IMR-90 (cell line): Measurements from ENCODE around the gene SIGLEC11. TPM values are rescaled to one million over a fixed set of nuclear protein-coding genes. Genes with fewer than 3 reads are reported as not detected.

ENCODE experiments used
- ATAC-seq: fragments of 200-7000 bp; cut with Tn5 transposase; 2 replicates; pipeline ENCODE4 v1.9.1; 2020; ENCODE audit warnings: low read depth, mild to moderate bottlenecking, moderate library complexity
- BruUV-seq: library from RNA; stranded (reverse); fragments of 400-500 nt; replicated peaks from 2 replicates; lab custom pipeline; 2021; lab: Mats Ljungman, UMichigan
- CTCF ChIA-PET: fragments of 300-600 bp; formaldehyde crosslinking; extraction: SDS; loops from one replicate; lab custom pipeline; 2021; ENCODE audit warnings: antibody characterized with exemption; lab: Yijun Ruan, JAX
- POLR2A ChIA-PET: fragments of 300-600 bp; sonication (Branson Sonifier 250); formaldehyde crosslinking; loops from one replicate; lab custom pipeline; 2022; ENCODE audit warnings: antibody characterized with exemption; ENCODE audit not compliant: unreplicated experiment; lab: Charles Lee
- DNase-seq: peaks from one replicate; pipeline ENCODE4 v3.0.0; 2013
- H2AFZ ChIP-seq: replicated peaks from 2 replicates; pipeline ENCODE3; 2013; ENCODE audit warnings: low read length, mild to moderate bottlenecking; ENCODE audit not compliant: poor library complexity
- H2AK5ac ChIP-seq: 2 replicates; pipeline ENCODE4 v1.6.1; 2013; ENCODE audit warnings: low read depth, low read length, inconsistent platforms
- H2AK9ac ChIP-seq: replicated peaks from 2 replicates; pipeline ENCODE3; 2013; ENCODE audit warnings: mild to moderate bottlenecking, low read depth, low read length, moderate library complexity; ENCODE audit not compliant: poor library complexity
- H2BK120ac ChIP-seq: 2 replicates; pipeline ENCODE4 v1.6.1; 2013; ENCODE audit warnings: low read depth, low read length, inconsistent platforms
- H2BK15ac ChIP-seq: 3 replicates; pipeline ENCODE4 v1.6.1; 2013; ENCODE audit warnings: low read depth, low read length, inconsistent platforms
- H2BK20ac ChIP-seq: 2 replicates; pipeline ENCODE4 v1.6.1; 2013; ENCODE audit warnings: low read depth, mild to moderate bottlenecking, inconsistent platforms, low read length, moderate library complexity
- H2BK5ac ChIP-seq: 2 replicates; pipeline ENCODE4 v1.6.1; 2013; ENCODE audit warnings: mild to moderate bottlenecking, low read depth, low read length, inconsistent platforms; ENCODE audit not compliant: poor library complexity, severe bottlenecking
- H3K14ac ChIP-seq: replicated peaks from 2 replicates; pipeline ENCODE4 v1.6.1; 2013; ENCODE audit warnings: low read depth, low read length, inconsistent platforms
- H3K18ac ChIP-seq: 2 replicates; pipeline ENCODE4 v1.6.1; 2013; ENCODE audit warnings: low read depth, low read length, control low read depth
- H3K23ac ChIP-seq: 2 replicates; pipeline ENCODE4 v1.6.1; 2013; ENCODE audit warnings: low read depth, low read length, inconsistent platforms
- H3K27ac ChIP-seq: 2 replicates; pipeline ENCODE4 v1.5.1; 2013; ENCODE audit warnings: mild to moderate bottlenecking, control low read depth, low read length; ENCODE audit not compliant: insufficient read depth
- H3K27me3 ChIP-seq: 2 replicates; pipeline ENCODE4 v1.6.1; 2013; ENCODE audit warnings: low read length; ENCODE audit not compliant: control insufficient read depth, insufficient read depth
- H3K36me3 ChIP-seq: 2 replicates; pipeline ENCODE4 v1.6.1; 2013; ENCODE audit warnings: low read length, mixed read lengths; ENCODE audit not compliant: control insufficient read depth, insufficient read depth
- H3K4ac ChIP-seq: 2 replicates; pipeline ENCODE4 v1.6.1; 2013; ENCODE audit warnings: low read depth, low read length, inconsistent platforms
- H3K4me1 ChIP-seq: 2 replicates; pipeline ENCODE4 v1.6.1; 2013; ENCODE audit warnings: low read length, mixed read lengths; ENCODE audit not compliant: control insufficient read depth, insufficient read depth
- H3K4me2 ChIP-seq: 2 replicates; pipeline ENCODE4 v1.6.1; 2013; ENCODE audit warnings: low read depth, mild to moderate bottlenecking, control low read depth, low read length, moderate library complexity
- H3K4me3 ChIP-seq: 2 replicates; pipeline ENCODE4 v1.5.1; 2013; ENCODE audit warnings: low read depth, mild to moderate bottlenecking, control low read depth, low read length, moderate library complexity; ENCODE audit not compliant: insufficient read depth
- H3K56ac ChIP-seq: 2 replicates; pipeline ENCODE4 v1.6.1; 2013; ENCODE audit warnings: low read length, inconsistent platforms; ENCODE audit not compliant: insufficient read depth; ENCODE audit errors: extremely low read depth
- H3K79me1 ChIP-seq, 2 experiments: 2 replicates each; pipeline ENCODE4 v1.6.1; 2013; ENCODE audit warnings: low read length in 2 of 2, inconsistent platforms in 1 of 2, low read depth in 1 of 2
- H3K9ac ChIP-seq: 2 replicates; pipeline ENCODE4 v1.6.1; 2013; ENCODE audit warnings: low read depth, low read length, control low read depth
- H3K9me1 ChIP-seq: 2 replicates; pipeline ENCODE4 v1.6.1; 2013; ENCODE audit warnings: low read length, inconsistent platforms; ENCODE audit not compliant: insufficient read depth
- H3K9me3 ChIP-seq: 2 replicates; pipeline ENCODE4 v1.6.1; 2013; ENCODE audit warnings: low read length; ENCODE audit not compliant: control insufficient read depth, insufficient read depth
- H4K20me1 ChIP-seq: 2 replicates; pipeline ENCODE4 v1.6.1; 2013; ENCODE audit warnings: low read length, inconsistent platforms; ENCODE audit not compliant: insufficient read depth
- H4K5ac ChIP-seq: 2 replicates; pipeline ENCODE4 v1.6.1; 2013; ENCODE audit warnings: mild to moderate bottlenecking, low read depth, low read length, control low read depth
- H4K8ac ChIP-seq, 2 experiments: 2 replicates each; pipeline ENCODE4 v1.6.1; 2013; ENCODE audit warnings: low read depth in 2 of 2, low read length in 2 of 2, control low read depth in 1 of 2, inconsistent platforms in 1 of 2
- H4K91ac ChIP-seq: 2 replicates; pipeline ENCODE4 v1.6.1; 2013; ENCODE audit warnings: low read depth, low read length, inconsistent platforms; ENCODE audit not compliant: insufficient read depth
- BHLHE40 ChIP-seq: fragments of 150-350 bp; IDR thresholded peaks from 2 replicates; pipeline ENCODE4 v1.6.1; 2016; ENCODE audit warnings: mild to moderate bottlenecking, low read depth, low read length
- CEBPB ChIP-seq: IDR thresholded peaks from 2 replicates; pipeline ENCODE4 v1.6.1; 2012; ENCODE audit warnings: low read depth, low read length, improper control_type of control experiment
- CHD1 ChIP-seq: IDR thresholded peaks from 2 replicates; pipeline ENCODE4 v1.6.1; 2012; ENCODE audit warnings: low read depth, low read length, improper control_type of control experiment
- ELK1 ChIP-seq: fragments of 150-350 bp; IDR thresholded peaks from 2 replicates; pipeline ENCODE4 v1.6.1; 2016; ENCODE audit warnings: low read depth, mild to moderate bottlenecking, low read length, moderate library complexity, borderline replicate concordance
- FOS ChIP-seq: fragments of 150-350 bp; IDR thresholded peaks from 2 replicates; pipeline ENCODE4 v1.6.1; 2016; ENCODE audit warnings: low read depth, low read length
- MAFK ChIP-seq: IDR thresholded peaks from 2 replicates; pipeline ENCODE4 v1.6.1; 2012; ENCODE audit warnings: low read depth, low read length, improper control_type of control experiment
- MAZ ChIP-seq: IDR thresholded peaks from 2 replicates; pipeline ENCODE4 v1.6.1; 2012; ENCODE audit warnings: low read depth, mild to moderate bottlenecking, low read length, improper control_type of control experiment, moderate library complexity, borderline replicate concordance
- MXI1 ChIP-seq: IDR thresholded peaks from 2 replicates; pipeline ENCODE4 v1.6.1; 2012; ENCODE audit warnings: low read depth, mild to moderate bottlenecking, low read length, moderate library complexity, borderline replicate concordance
- NFE2L2 ChIP-seq: fragments of 150-350 bp; IDR thresholded peaks from 2 replicates; pipeline ENCODE4 v1.6.1; 2016; ENCODE audit warnings: low read depth, mild to moderate bottlenecking, low read length
- POLR2A ChIP-seq: IDR thresholded peaks from 2 replicates; pipeline ENCODE4 v1.6.1; 2012; ENCODE audit warnings: mild to moderate bottlenecking, low read depth, low read length
- RAD21 ChIP-seq: IDR thresholded peaks from 2 replicates; pipeline ENCODE4 v1.6.1; 2012; ENCODE audit warnings: low read length, improper control_type of control experiment
- RCOR1 ChIP-seq: IDR thresholded peaks from 2 replicates; pipeline ENCODE4 v1.6.1; 2012; ENCODE audit warnings: mild to moderate bottlenecking, low read length, improper control_type of control experiment; ENCODE audit not compliant: insufficient replicate concordance
- RFX5 ChIP-seq: IDR thresholded peaks from 2 replicates; pipeline ENCODE4 v1.8.0; 2012; ENCODE audit warnings: low read depth, mild to moderate bottlenecking, low read length, moderate library complexity
- SMC3 ChIP-seq: fragments of 150-350 bp; IDR thresholded peaks from 2 replicates; pipeline ENCODE4 v1.6.1; 2016; ENCODE audit warnings: low read depth, mild to moderate bottlenecking, antibody characterized with exemption, low read length, moderate library complexity
- WGBS, 2 experiments: methylation state at CpG; one replicate each; pipeline versions ENCODE4 v1.1.5 to v1.1.7; 2013; ENCODE audit warnings: missing lambda C conversion rate in 2 of 2; ENCODE audit not compliant: insufficient read length in 1 of 2; ENCODE audit errors: extremely low coverage in 2 of 2; 5-methylcytosine and 5-hydroxymethylcytosine counted together
- dilution Hi-C: fragments of 300-500 bp; cut with HindIII; formaldehyde crosslinking; loops from one replicate; pipeline ENCODE4 v1.14.3; 2018; ENCODE audit warnings: low sequenced_read_pairs; ENCODE audit not compliant: unreplicated experiment
- in situ Hi-C: fragments of 300-500 bp; cut with MboI; formaldehyde crosslinking; loops from 3 replicates; pipeline ENCODE4 v1.14.3; 2019; ENCODE audit warnings: low sequenced_read_pairs, inconsistent platforms, mixed read lengths
- intact Hi-C: fragments of 100-400 bp; cut with micrococcal nuclease; formaldehyde crosslinking; loops from 2 replicates; pipeline ENCODE4 v1.10.0; 2022
- polyA plus RNA-seq, 3 experiments: library from polyadenylated mRNA; depleted of rRNA; stranded (reverse); fragments of >200 nt; gene quantifications; 2 replicates each; pipeline ENCODE4 v1.2.3, GENCODE V29; 2012; ENCODE audit warnings: low replicate concordance in 1 of 3
- total RNA-seq: library from RNA; depleted of rRNA; stranded (reverse); fragments of >200 nt; gene quantifications from 2 replicates; pipeline ENCODE4 v1.2.3, GENCODE V29; 2012

The SIGLEC11 gene
- total and polyA plus RNA-seq, 2 of the 4 experiments (the other 2 are of a cell fraction), result not detected

GRCh38 chr19:49975051-49975450 lies 14.1 kb upstream of the SIGLEC11 start:
- H2BK5ac ChIP-seq, result no peak overlapping the region
- H4K20me1 ChIP-seq, result no peaks in the 10 kb centered on the region; the same call in 1 of the 2 replicates
- H3K56ac ChIP-seq, result no peak overlapping the region
- H3K9me3 ChIP-seq, result no peaks in the 10 kb centered on the region
- H3K4me3 ChIP-seq, result no peak overlapping the region
- H2BK120ac ChIP-seq, result no peak overlapping the region
- H4K5ac ChIP-seq, result no peak overlapping the region
- H3K27ac ChIP-seq, result no peak overlapping the region
- no peak overlapping the region for H3K9ac ChIP-seq
- H3K14ac ChIP-seq, result no peak overlapping the region
- dilution Hi-C loops, result no loop called here
- in situ Hi-C loops, result no loop called here
- H3K18ac ChIP-seq, result no peak overlapping the region
- H3K79me1 ChIP-seq, result no peaks in the 10 kb centered on the region
- intact Hi-C loops, result no loop called here
- H3K27me3 ChIP-seq, result peaks cover 2% of the 10 kb centered on the region; the same call in 1 of the 2 replicates
- POLR2A ChIA-PET, result no interaction called here
- no peak overlapping the region for H2AFZ ChIP-seq
- no peak overlapping the region for H2AK5ac ChIP-seq
- H3K23ac ChIP-seq, result no peak overlapping the region
- CTCF ChIA-PET, result no interaction called here
- H4K91ac ChIP-seq, result no peak overlapping the region
- BruUV-seq, result no TSS peak
- DNase-seq (no peak), ATAC-seq (no peak)
- H2BK15ac ChIP-seq, result no peak overlapping the region
- no peak overlapping the region for H2BK20ac ChIP-seq
- 88% methylated on average over 3 of the region's 7 CpGs; no CpG with 5 or more reads in 1 of the 2 experiments for WGBS, 2 experiments
- peaks cover 3% of the 10 kb centered on the region; the same call in 1 of the 2 replicates for H3K9me1 ChIP-seq
- TF ChIP-seq MXI1 (no peak), MAZ (no peak), RFX5 (no peak), CEBPB (no peak), POLR2A (no peak), RAD21 (no peak), NFE2L2 (no peak), FOS (no peak), RCOR1 (no peak), SMC3 (no peak), ELK1 (no peak), CHD1 (no peak), BHLHE40 (no peak), MAFK (no peak)
- no peak overlapping the region for H3K4me2 ChIP-seq
- H2AK9ac ChIP-seq, result no peak overlapping the region
- H3K36me3 ChIP-seq, result peaks cover 17% of the 10 kb centered on the region
- no peak overlapping the region for H3K4ac ChIP-seq
- H4K8ac ChIP-seq, result no peak overlapping the region
- H3K4me1 ChIP-seq, result no peaks in the 10 kb centered on the region
